GM20431 (cell line): ENCODE results near the gene LLGL2.

Experiments used
- in situ Hi-C: fragments of 300-500 bp; cut with MseI, MboI; formaldehyde crosslinking; loops from one replicate; pipeline ENCODE4 v1.15.0; 2020; ENCODE audit warnings: low sequenced_read_pairs; ENCODE audit not compliant: unreplicated experiment

LLGL2 gene

GRCh38 chr17:75517297-75517865 lies 8.1 kb upstream of the LLGL2 start:
- in situ Hi-C loops = loop anchor here (25.0 kb wide), 1 partner anchor 105 kb away; the partner anchor contains the start of gene GRB2

GRCh38 chr17:75518201-75518600 lies 7.3 kb upstream of the LLGL2 start:
- in situ Hi-C loops = loop anchor here (25.0 kb wide), 1 partner anchor 106 kb away; the partner anchor contains the start of gene GRB2

GRCh38 chr17:75518983-75519537 lies 6.4 kb upstream of the LLGL2 start:
- in situ Hi-C loops = loop anchor here (25.0 kb wide), 1 partner anchor 107 kb away; the partner anchor contains the start of gene GRB2

- in situ Hi-C loops = loop anchor here (25.0 kb wide), 1 partner anchor 108 kb away; the partner anchor contains the start of gene GRB2
Measured at GRCh38 chr17:75520413-75520812, 5.1 kb upstream of the LLGL2 start.

GRCh38 chr17:75521290-75521689 lies 4.2 kb upstream of the LLGL2 start:
- in situ Hi-C loops = loop anchor here (25.0 kb wide), 1 partner anchor 109 kb away; the partner anchor contains the start of gene GRB2

GRCh38 chr17:75521951-75522727 lies 3.4 kb upstream of the LLGL2 start:
- in situ Hi-C loops = loop anchor here (25.0 kb wide), 1 partner anchor 110 kb away; the partner anchor contains the start of gene GRB2

GRCh38 chr17:75523647-75524046 lies 1.9 kb upstream of the LLGL2 start:
- in situ Hi-C loops = loop anchor here (25.0 kb wide), 1 partner anchor 111 kb away; the partner anchor contains the start of gene GRB2

GRCh38 chr17:75524269-75524969 lies 1.1 kb upstream of the LLGL2 start:
- in situ Hi-C loops = loop anchor here (25.0 kb wide), 1 partner anchor 112 kb away; the partner anchor contains the start of gene GRB2

GRCh38 chr17:75525806-75526554 lies 483 bp downstream of the LLGL2 start:
- in situ Hi-C loops = no loop called here

GRCh38 chr17:75526555-75527270 lies 1.2 kb downstream of the LLGL2 start:
- in situ Hi-C loops = no loop called here

- in situ Hi-C loops = no loop called here
Measured at GRCh38 chr17:75530837-75531720, 5.6 kb downstream of the LLGL2 start.

GRCh38 chr17:75531721-75532072 lies 6.2 kb downstream of the LLGL2 start:
- in situ Hi-C loops = no loop called here

- in situ Hi-C loops = no loop called here
Measured at GRCh38 chr17:75535119-75535537, 9.6 kb downstream of the LLGL2 start.

- in situ Hi-C loops = no loop called here
Measured at GRCh38 chr17:75535871-75536270, 10.4 kb downstream of the LLGL2 start.

- in situ Hi-C loops = no loop called here
Measured at GRCh38 chr17:75536366-75536765, 10.9 kb downstream of the LLGL2 start.

GRCh38 chr17:75539967-75540729 lies 14.7 kb downstream of the LLGL2 start:
- in situ Hi-C loops = no loop called here

- in situ Hi-C loops = no loop called here
Measured at GRCh38 chr17:75540923-75541503, 15.5 kb downstream of the LLGL2 start.
